SK-N-SH (cell line): ENCODE results near the gene DNAJA2. TPM values are rescaled to one million over a fixed set of nuclear protein-coding genes. Genes with fewer than 3 reads are reported as not detected.

Experiments used
- CTCF ChIA-PET: fragments of 300-600, 350-600 bp; formaldehyde crosslinking; extraction: SDS; loops from one replicate; lab custom pipeline; 2021; lab: Yijun Ruan, JAX
- POLR2A ChIA-PET: fragments of 350-600 bp; sonication (Branson Sonifier 250); formaldehyde crosslinking; extraction: SDS; loops from one replicate; lab custom pipeline; 2020; ENCODE audit warnings: antibody characterized with exemption, inconsistent platforms; lab: Yijun Ruan, JAX
- DNase-seq: peaks from one replicate; pipeline ENCODE4 v3.0.0; 2012
- H2AFZ ChIP-seq: fragments of 200-600 bp; sonication (generic); 2 replicates; pipeline ENCODE4 v1.8.1; 2016; ENCODE audit warnings: antibody characterized with exemption, mild to moderate bottlenecking, low read depth
- H3F3A ChIP-seq: fragments of 200-600 bp; sonication (generic); replicated peaks from 2 replicates; pipeline ENCODE3; 2016; ENCODE audit warnings: antibody characterized with exemption, mild to moderate bottlenecking; ENCODE audit not compliant: insufficient read depth
- H3K27ac ChIP-seq, 2 experiments: fragments of 200-500 bp in 1 of 2; fragments of 200-600 bp in 1 of 2; sonication (Bioruptor generic) in 1 of 2; sonication (generic), shearing (Covaris generic) in 1 of 2; 2 replicates each; pipeline versions ENCODE4 v1.5.1 to v1.6.1; 2014 to 2016; ENCODE audit warnings: low read depth in 2 of 2, inconsistent platforms in 1 of 2, low read length in 1 of 2, mild to moderate bottlenecking in 1 of 2, mixed read lengths in 1 of 2
- H3K27me3 ChIP-seq: fragments of 200-600 bp; sonication (generic), shearing (Covaris generic); 2 replicates; pipeline ENCODE4 v1.6.1; 2016; ENCODE audit warnings: mixed run types; ENCODE audit not compliant: insufficient read depth
- H3K36me3 ChIP-seq, 2 experiments: fragments of 200-500 bp in 1 of 2; fragments of 200-600 bp in 1 of 2; sonication (Bioruptor generic) in 1 of 2; sonication (generic) in 1 of 2; replicated peaks in 1 of 2; 2 replicates each; pipeline versions ENCODE3 to v1.5.1; 2014 to 2016; ENCODE audit warnings: low read length in 1 of 2, mild to moderate bottlenecking in 1 of 2; ENCODE audit not compliant: insufficient read depth in 2 of 2, control insufficient read depth in 1 of 2
- H3K4me1 ChIP-seq, 2 experiments: fragments of 200-500 bp in 1 of 2; fragments of 200-600 bp in 1 of 2; sonication (Bioruptor generic) in 1 of 2; sonication (generic), shearing (Covaris generic) in 1 of 2; 2 replicates each; pipeline versions ENCODE4 v1.5.1 to v1.6.1; 2014 to 2016; ENCODE audit warnings: low read depth in 1 of 2, low read length in 1 of 2, mixed run types in 1 of 2; ENCODE audit not compliant: insufficient read depth in 2 of 2, control insufficient read depth in 1 of 2
- H3K4me2 ChIP-seq: fragments of 200-600 bp; sonication (generic), shearing (Covaris generic); 2 replicates; pipeline ENCODE4 v1.6.1; 2017; ENCODE audit warnings: mixed run types
- H3K4me3 ChIP-seq, 2 experiments: fragments of 200-500 bp in 1 of 2; fragments of 200-600 bp in 1 of 2; sonication (Bioruptor generic) in 1 of 2; sonication (generic), shearing (Covaris generic) in 1 of 2; 2 replicates each; pipeline versions ENCODE4 v1.5.1 to v1.8.1; 2014 to 2016; ENCODE audit warnings: low read depth in 2 of 2, inconsistent platforms in 1 of 2, low read length in 1 of 2, mild to moderate bottlenecking in 1 of 2, mixed read lengths in 1 of 2, moderate library complexity in 1 of 2
- H3K79me2 ChIP-seq: fragments of 200-600 bp; sonication (generic); 2 replicates; pipeline ENCODE4 v1.8.1; 2017; ENCODE audit warnings: mild to moderate bottlenecking; ENCODE audit not compliant: insufficient read depth
- H3K9ac ChIP-seq: fragments of 200-600 bp; sonication (generic); 2 replicates; pipeline ENCODE4 v1.6.1; 2017; ENCODE audit warnings: mixed run types
- H3K9me2 ChIP-seq: fragments of 200-600 bp; sonication (generic); 2 replicates; pipeline ENCODE4 v1.6.1; 2017; ENCODE audit warnings: mixed run types
- H3K9me3 ChIP-seq: fragments of 200-600 bp; sonication (generic); 2 replicates; pipeline ENCODE4 v1.6.1; 2017; ENCODE audit warnings: mixed run types, mild to moderate bottlenecking, moderate library complexity
- H4K20me1 ChIP-seq: fragments of 200-600 bp; sonication (generic); 2 replicates; pipeline ENCODE4 v1.6.1; 2017; ENCODE audit warnings: mild to moderate bottlenecking, mixed run types; ENCODE audit not compliant: insufficient read depth
- CHD2 ChIP-seq: fragments of 150-350 bp; IDR thresholded peaks from 2 replicates; pipeline ENCODE4 v1.6.1; 2018; ENCODE audit warnings: low read length; ENCODE audit not compliant: partially characterized antibody
- CTCF ChIP-seq: fragments of 200-600 bp; sonication (generic); IDR thresholded peaks from 2 replicates; pipeline ENCODE4 v1.6.1; 2017; ENCODE audit warnings: antibody characterized with exemption, mild to moderate bottlenecking, moderate library complexity
- FOSL2 ChIP-seq: IDR thresholded peaks from 2 replicates; pipeline ENCODE4 v1.4.0; 2012; ENCODE audit warnings: low read depth, mild to moderate bottlenecking, moderate library complexity, borderline replicate concordance
- FOXM1 ChIP-seq: IDR thresholded peaks from 2 replicates; pipeline ENCODE4 v1.4.0; 2012; ENCODE audit warnings: low read depth, mild to moderate bottlenecking
- GABPA ChIP-seq: IDR thresholded peaks from 2 replicates; pipeline ENCODE4 v1.4.0; 2012; ENCODE audit warnings: low read depth, mild to moderate bottlenecking
- GATA2 ChIP-seq: sonication (generic); formaldehyde crosslinking; IDR thresholded peaks from 2 replicates; pipeline ENCODE4 v1.5.0; 2020; ENCODE audit warnings: mild to moderate bottlenecking, missing genetic modification reagents
- IRF3 ChIP-seq: fragments of 150-350 bp; IDR thresholded peaks from 2 replicates; pipeline ENCODE4 v1.6.1; 2016; ENCODE audit warnings: mild to moderate bottlenecking, low read depth, low read length
- JUND ChIP-seq: IDR thresholded peaks from 2 replicates; pipeline ENCODE4 v1.4.0; 2012
- MXI1 ChIP-seq: IDR thresholded peaks from 2 replicates; pipeline ENCODE4 v1.6.1; 2012; ENCODE audit warnings: mild to moderate bottlenecking, low read depth, low read length, improper control_type of control experiment
- PBX3 ChIP-seq: IDR thresholded peaks from 2 replicates; pipeline ENCODE4; 2012
- POLR2AphosphoS5 ChIP-seq: IDR thresholded peaks from 2 replicates; pipeline ENCODE4 v1.6.1; 2012; ENCODE audit warnings: low read depth, low read length
- RAD21 ChIP-seq: IDR thresholded peaks from 2 replicates; pipeline ENCODE4 v1.6.1; 2012; ENCODE audit warnings: mild to moderate bottlenecking, low read length
- RCOR1 ChIP-seq: fragments of 150-350 bp; IDR thresholded peaks from 2 replicates; pipeline ENCODE4 v1.6.1; 2017; ENCODE audit warnings: antibody characterized with exemption, low read length
- REST ChIP-seq: IDR thresholded peaks from 2 replicates; pipeline ENCODE4 v1.6.1; 2012; ENCODE audit warnings: mild to moderate bottlenecking, low read depth, low read length, moderate library complexity
- RFX5 ChIP-seq: IDR thresholded peaks from 2 replicates; pipeline ENCODE4 v1.6.1; 2012; ENCODE audit warnings: mild to moderate bottlenecking, improper control_type of control experiment, low read length
- SIN3A ChIP-seq: IDR thresholded peaks from 2 replicates; pipeline ENCODE4 v1.6.1; 2012; ENCODE audit warnings: low read depth, mild to moderate bottlenecking, low read length, moderate library complexity, borderline replicate concordance
- SMC3 ChIP-seq: IDR thresholded peaks from 2 replicates; pipeline ENCODE4 v1.6.1; 2012; ENCODE audit warnings: low read depth, low read length, improper control_type of control experiment
- TAF1 ChIP-seq: IDR thresholded peaks from 2 replicates; pipeline ENCODE4 v1.6.1; 2012; ENCODE audit warnings: low read depth, mild to moderate bottlenecking, low read length, moderate library complexity, borderline replicate concordance
- TCF12 ChIP-seq: IDR thresholded peaks from 2 replicates; pipeline ENCODE4 v1.4.0; 2012
- USF1 ChIP-seq: IDR thresholded peaks from 2 replicates; pipeline ENCODE4 v1.4.0; 2012; ENCODE audit warnings: low read depth, borderline replicate concordance
- USF2 ChIP-seq: fragments of 150-350 bp; IDR thresholded peaks from 2 replicates; pipeline ENCODE4 v1.6.1; 2017; ENCODE audit warnings: antibody characterized with exemption, low read length, low read depth, borderline replicate concordance
- YY1 ChIP-seq: IDR thresholded peaks from 2 replicates; pipeline ENCODE4 v1.4.0; 2012; ENCODE audit warnings: low read depth, mild to moderate bottlenecking
- WGBS: methylation state at CpG from one replicate; pipeline ENCODE4 v1.1.6; 2017; ENCODE audit warnings: low lambda C conversion rate; 5-methylcytosine and 5-hydroxymethylcytosine counted together
- polyA plus RNA-seq, 3 experiments: library from polyadenylated mRNA; depleted of rRNA; stranded (reverse); fragments of >200 nt; gene quantifications; 2 replicates each; pipeline ENCODE4 v1.2.3, GENCODE V29; 2012

Gene DNAJA2
- polyA plus RNA-seq (2012; rRNA removed) = 9.7 and 12.8 TPM in 2 replicates
- 18.3 and 24.4 TPM in 2 replicates for polyA plus RNA-seq (2012; cell fraction: cytosol; rRNA removed)
- 6.3 and 12.2 TPM in 2 replicates for polyA plus RNA-seq (2012; cell fraction: nucleus; rRNA removed)

GRCh38 chr16:46973207-46973995 lies at the start of gene DNAJA2:
DNAJA2 (minus strand) TSS chr16:46973674; CDS start chr16:46973572, 102 bp downstream.
- Histone ChIP-seq H3K9me3 (no peaks in the 10 kb centered on the region), H3K9ac (peak within 1 kb of the TSS; percentile 90), H2AFZ (peak within 1 kb of the TSS; percentile 93), H3K4me1 (peaks cover 10 to 13% of the 10 kb centered on the region in 2 experiments; a peak in 3 of 4 replicates), H3K27me3 (no peaks in the 10 kb centered on the region), H3K36me3 (peaks cover 22 to 26% of the 10 kb centered on the region in 2 experiments), H4K20me1 (peaks cover 27% of the 10 kb centered on the region), H3F3A (peaks cover 11% of the 10 kb centered on the region), H3K9me2 (no peaks in the 10 kb centered on the region), H3K4me2 (peak within 1 kb of the TSS; percentile 91), H3K27ac (peak within 1 kb of the TSS; percentile 86 to 98), H3K79me2 (peaks cover 56% of the 10 kb centered on the region), H3K4me3 (peak within 1 kb of the TSS; percentile 91 to 95)
- ChIA-PET POLR2A (interaction anchor here (0.5 to 2.2 kb wide), 5 partner anchors 14 to 367 kb away, joined by 3 to 11 read pairs (median 4); partner anchors contain the start of genes C16orf87 and NETO2), CTCF (interaction anchor here (0.7 to 2.7 kb wide), 8 partner anchors 10 to 1191 kb away, joined by 3 to 13 read pairs (median 4); partner anchors contain the start of gene NETO2)
- 0% methylated on average over 8 of the region's 86 CpGs for WGBS
- DNase-seq = peak; percentile 96
- TF ChIP-seq JUND (no peak), RAD21 (no peak), FOXM1 (no peak), SIN3A (peak; percentile 53; the same call in 1 of the 2 replicates), CTCF (no peak), USF1 (no peak), GATA2 (CRISPR knock-in tag) (peak; percentile 28; the same call in 1 of the 2 replicates), RCOR1 (no peak), PBX3 (no peak), POLR2AphosphoS5 (peak; percentile 92), USF2 (no peak), SMC3 (no peak), RFX5 (no peak), MXI1 (no peak; the same call in none of the 2 replicates), YY1 (peak; percentile 61; the same call in 1 of the 2 replicates), TAF1 (peak; percentile 84), CHD2 (peak; percentile 74), REST (no peak), GABPA (peak; percentile 42; the same call in 1 of the 2 replicates), IRF3 (no peak), FOSL2 (no peak), TCF12 (peak; percentile 19; the same call in 1 of the 2 replicates)
